ELR (cell line): ENCODE measurements around the gene INHBA.

Source experiments
- DNase-seq: peaks from one replicate; pipeline ENCODE4 v3.0.0-alpha.2; 2015; ENCODE audit warnings: low read depth

The INHBA gene

GRCh38 chr7:41702635-41703371, at the start of gene INHBA:
Gene INHBA (minus strand): TSS chr7:41703090. CDS start chr7:41700374, 2,716 bp downstream.
- DNase-seq: peak; percentile 88

- no peak for DNase-seq
These were observed 49.7 kb upstream of the INHBA start for GRCh38 chr7:41752615-41753014.

GRCh38 chr7:41750661-41751540, 48.0 kb upstream of the INHBA start:
- DNase-seq: no peak

- DNase-seq: no peak
These were observed 45.1 kb upstream of the INHBA start for GRCh38 chr7:41747961-41748360.

- no peak for DNase-seq
These were observed 42.6 kb upstream of the INHBA start for GRCh38 chr7:41745451-41745850.

GRCh38 chr7:41744161-41744560, 41.3 kb upstream of the INHBA start:
- DNase-seq: no peak

- no peak for DNase-seq
These were observed 39.6 kb upstream of the INHBA start for GRCh38 chr7:41742401-41743020.

GRCh38 chr7:41738806-41739205, 35.9 kb upstream of the INHBA start:
- no peak for DNase-seq

GRCh38 chr7:41738336-41738735, 35.4 kb upstream of the INHBA start:
- no peak for DNase-seq

GRCh38 chr7:41735206-41735605, 32.3 kb upstream of the INHBA start:
- DNase-seq: no peak

GRCh38 chr7:41732843-41733306, 30.0 kb upstream of the INHBA start:
- DNase-seq: peak; percentile 50

GRCh38 chr7:41732436-41732785, 29.5 kb upstream of the INHBA start:
- no peak for DNase-seq

GRCh38 chr7:41731493-41732435, 28.9 kb upstream of the INHBA start:
- peak; percentile 55 for DNase-seq

- no peak for DNase-seq
These were observed 27.8 kb upstream of the INHBA start for GRCh38 chr7:41730668-41731067.

- DNase-seq: no peak
These were observed 27.3 kb upstream of the INHBA start for GRCh38 chr7:41730161-41730560.

- no peak for DNase-seq
These were observed 26.2 kb upstream of the INHBA start for GRCh38 chr7:41729059-41729458.

- no peak for DNase-seq
These were observed 22.1 kb upstream of the INHBA start for GRCh38 chr7:41725013-41725412.

- no peak for DNase-seq
These were observed 18.0 kb upstream of the INHBA start for GRCh38 chr7:41720886-41721285.

- no peak for DNase-seq
These were observed 17.2 kb upstream of the INHBA start for GRCh38 chr7:41720046-41720445.

GRCh38 chr7:41716691-41717090, 13.8 kb upstream of the INHBA start:
- no peak for DNase-seq

- DNase-seq: no peak
These were observed 12.1 kb upstream of the INHBA start for GRCh38 chr7:41715000-41715399.
